Amygdala (tissue), 56 donors: ENCODE data around the gene NME8.
"Not testable (repeated sequence)": the region's sequence is repeated elsewhere in the genome, so short reads cannot be mapped to it uniquely, and the experiment has no call there.

Source experiments
- DNase-seq, 56 donors: peaks; one replicate each; lab custom pipeline; 2025; lab: John Stamatoyannopoulos, UW

Gene NME8, protein sequence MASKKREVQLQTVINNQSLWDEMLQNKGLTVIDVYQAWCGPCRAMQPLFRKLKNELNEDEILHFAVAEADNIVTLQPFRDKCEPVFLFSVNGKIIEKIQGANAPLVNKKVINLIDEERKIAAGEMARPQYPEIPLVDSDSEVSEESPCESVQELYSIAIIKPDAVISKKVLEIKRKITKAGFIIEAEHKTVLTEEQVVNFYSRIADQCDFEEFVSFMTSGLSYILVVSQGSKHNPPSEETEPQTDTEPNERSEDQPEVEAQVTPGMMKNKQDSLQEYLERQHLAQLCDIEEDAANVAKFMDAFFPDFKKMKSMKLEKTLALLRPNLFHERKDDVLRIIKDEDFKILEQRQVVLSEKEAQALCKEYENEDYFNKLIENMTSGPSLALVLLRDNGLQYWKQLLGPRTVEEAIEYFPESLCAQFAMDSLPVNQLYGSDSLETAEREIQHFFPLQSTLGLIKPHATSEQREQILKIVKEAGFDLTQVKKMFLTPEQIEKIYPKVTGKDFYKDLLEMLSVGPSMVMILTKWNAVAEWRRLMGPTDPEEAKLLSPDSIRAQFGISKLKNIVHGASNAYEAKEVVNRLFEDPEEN

DNA sequence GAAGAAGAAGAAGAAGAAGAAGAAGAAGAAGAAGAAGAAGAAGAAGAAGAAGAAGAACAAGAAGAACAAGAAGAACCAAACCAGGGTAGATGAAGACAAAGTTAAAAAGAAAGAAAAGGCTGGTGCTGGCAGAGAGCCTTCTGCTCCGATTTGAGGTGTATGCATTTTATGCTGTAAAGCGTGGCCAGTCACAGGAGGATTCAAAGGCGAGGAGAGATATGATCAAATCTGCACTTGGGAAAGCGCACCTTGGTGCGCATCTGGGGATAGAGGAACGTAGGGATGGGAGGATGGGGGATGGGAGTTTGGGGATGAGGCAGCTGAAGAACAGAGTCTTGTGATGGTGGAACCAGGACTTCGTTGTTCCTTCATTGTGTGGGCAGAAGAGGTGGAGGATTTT lies at the start of gene NME8:
Gene NME8, plus strand, starts transcription at position 301 of the 400 bp plus-strand sequence. CDS start 1,670 bp downstream, outside the sequence.
- no peak for DNase-seq

DNA sequence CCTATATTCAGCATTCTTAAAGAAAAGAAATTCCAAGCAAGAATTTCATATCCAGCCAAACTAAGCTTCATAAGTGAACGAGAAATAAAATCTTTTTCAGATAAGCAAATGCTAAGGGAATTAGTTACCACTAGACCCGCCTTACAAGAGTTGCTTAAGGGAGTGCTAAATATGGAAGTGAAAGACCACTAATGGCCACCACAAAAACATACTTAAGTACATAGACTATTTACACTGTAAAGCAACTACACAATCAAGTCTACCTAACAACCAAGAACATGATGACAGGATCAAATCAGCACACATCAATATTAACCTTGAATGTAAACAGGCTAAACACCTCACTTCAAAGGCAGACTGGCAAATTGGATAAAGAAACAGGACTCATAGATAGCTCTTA lies 42.2 kb upstream of the NME8 start:
- DNase-seq, result no peak

DNA sequence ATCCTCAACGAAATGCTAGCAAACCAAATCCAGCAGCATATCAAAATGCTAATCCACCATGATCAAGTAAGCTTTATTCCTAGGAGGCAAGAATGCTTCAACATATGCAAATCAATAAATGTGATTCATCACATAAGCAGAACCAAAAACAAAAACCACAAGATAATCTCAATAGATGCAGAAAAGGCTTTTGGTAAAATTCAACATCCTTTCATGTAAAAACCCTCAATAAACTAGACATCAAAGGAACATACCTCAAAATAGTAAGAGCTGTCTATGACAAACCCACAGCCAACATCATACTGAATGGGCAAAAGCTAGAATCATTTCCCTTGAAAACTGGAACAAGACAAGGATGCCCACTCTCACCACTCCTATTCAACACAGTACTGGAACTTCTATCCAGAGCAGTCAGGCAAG lies 36.2 kb upstream of the NME8 start:
- not testable (repeated sequence) for DNase-seq

DNA sequence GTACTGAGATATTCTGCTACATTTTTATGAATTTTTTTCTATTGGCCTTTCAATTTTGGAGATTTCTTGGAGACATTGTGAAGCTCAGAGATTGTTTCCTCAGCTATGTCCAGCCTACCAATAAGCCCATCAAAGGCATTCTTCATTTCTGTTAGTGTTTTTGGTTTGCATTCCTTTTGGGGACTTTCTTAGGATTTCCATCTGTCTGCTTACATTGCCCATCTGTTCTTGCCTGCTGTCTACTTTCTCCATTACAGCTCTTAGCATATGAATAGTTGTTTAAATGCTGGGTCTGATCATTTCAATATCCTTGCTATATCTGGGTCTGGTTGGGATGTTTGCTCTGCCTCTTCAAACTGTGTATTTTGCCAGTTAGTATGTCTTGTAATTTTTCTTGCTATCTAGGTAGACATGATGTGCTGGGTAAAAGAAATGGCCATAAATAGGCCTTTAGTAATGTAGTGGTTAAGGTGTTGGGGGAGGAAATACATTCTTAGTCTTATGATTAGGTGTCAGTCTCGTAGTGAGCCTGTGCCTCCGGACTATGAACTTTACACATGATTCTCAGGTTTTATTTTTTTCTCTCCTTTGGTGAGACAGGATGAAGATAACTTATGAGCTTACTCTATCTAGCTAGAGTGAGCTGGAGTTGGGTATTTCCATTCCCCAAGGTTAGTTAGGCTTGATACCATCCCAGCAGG lies 32.6 kb upstream of the NME8 start:
- DNase-seq, result no peak

DNA sequence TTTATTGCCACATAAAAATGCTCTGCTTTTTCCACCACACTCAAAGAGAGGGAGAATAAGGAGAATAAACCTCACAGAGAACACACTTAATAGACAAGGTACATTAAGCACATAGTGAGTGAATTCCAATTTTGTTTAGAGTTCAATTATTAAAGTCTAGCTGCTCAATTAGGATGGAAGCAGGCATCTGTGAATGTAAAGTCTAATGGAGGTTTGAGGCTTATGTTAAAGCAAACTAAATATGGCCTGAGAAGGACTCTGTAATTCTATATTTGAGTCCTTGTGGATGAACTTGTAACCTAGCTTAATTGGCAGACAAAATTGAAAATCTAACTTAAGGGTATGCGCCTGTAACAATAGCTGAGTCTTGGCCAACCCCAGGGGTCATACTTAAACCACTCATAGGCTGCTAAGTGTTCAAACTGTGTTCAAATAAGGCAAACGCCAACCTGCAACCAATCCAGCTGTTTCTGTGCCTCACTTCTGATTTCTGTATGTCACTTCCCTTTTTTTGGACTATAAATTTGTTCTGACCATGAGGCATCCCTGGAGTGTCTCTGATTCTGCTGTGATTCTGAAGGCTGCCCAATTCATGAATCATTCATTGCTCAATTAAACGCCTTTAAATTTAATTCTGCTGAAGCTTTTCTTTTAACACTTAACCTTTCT lies 31.3 kb upstream of the NME8 start:
- DNase-seq, result no peak

DNA sequence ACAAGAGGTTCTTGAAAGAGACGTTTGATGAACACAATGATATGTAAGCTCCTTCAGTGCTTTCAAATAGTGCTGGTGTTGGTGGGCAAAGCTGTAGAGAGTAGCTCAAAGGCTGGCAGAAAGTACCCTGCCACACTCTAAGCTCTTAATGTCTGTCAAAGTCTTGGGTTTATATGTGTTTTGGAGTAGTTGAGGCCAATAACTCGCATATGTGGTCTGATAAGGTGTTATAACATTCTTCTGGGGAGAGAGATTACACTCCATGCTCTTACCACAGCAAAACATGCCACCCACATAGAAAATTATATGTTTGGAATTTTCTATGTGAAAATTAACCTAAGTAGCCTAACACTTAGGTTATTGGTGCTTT lies 30.8 kb upstream of the NME8 start:
- no peak for DNase-seq

DNA sequence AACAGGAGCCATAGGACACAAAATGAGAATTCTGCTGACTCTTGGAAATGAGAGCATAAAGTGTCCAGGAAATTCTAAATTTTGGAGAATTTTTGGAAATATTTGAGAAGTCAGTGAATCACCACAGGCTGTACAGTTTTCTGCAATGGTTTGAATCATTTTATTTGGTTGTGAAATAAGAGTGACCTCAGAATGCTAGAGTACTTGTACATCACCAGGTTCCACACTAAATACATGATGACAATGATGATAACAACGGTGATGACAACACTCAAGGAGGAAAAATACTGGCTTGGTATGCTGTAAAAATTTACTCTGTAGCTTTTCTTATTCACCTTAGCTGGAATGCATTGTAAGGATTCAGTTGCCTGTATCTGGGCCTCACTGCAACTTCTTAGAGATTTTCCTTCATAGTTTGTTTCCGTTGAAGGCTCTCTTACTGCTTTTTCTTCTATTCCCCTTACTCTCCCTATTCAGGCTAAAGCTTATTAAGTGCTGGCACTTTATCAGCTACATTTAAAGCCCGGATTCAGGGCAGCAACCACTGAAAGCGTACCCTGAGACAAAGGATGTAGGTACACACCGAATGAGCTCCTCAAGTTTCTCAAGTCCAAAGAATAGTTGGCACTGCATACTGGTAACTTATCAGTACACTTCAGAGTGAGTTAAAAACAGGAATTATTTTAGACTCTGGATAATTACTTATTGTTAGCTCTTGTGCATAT lies 30.2 kb upstream of the NME8 start:
- DNase-seq, result no peak

DNA sequence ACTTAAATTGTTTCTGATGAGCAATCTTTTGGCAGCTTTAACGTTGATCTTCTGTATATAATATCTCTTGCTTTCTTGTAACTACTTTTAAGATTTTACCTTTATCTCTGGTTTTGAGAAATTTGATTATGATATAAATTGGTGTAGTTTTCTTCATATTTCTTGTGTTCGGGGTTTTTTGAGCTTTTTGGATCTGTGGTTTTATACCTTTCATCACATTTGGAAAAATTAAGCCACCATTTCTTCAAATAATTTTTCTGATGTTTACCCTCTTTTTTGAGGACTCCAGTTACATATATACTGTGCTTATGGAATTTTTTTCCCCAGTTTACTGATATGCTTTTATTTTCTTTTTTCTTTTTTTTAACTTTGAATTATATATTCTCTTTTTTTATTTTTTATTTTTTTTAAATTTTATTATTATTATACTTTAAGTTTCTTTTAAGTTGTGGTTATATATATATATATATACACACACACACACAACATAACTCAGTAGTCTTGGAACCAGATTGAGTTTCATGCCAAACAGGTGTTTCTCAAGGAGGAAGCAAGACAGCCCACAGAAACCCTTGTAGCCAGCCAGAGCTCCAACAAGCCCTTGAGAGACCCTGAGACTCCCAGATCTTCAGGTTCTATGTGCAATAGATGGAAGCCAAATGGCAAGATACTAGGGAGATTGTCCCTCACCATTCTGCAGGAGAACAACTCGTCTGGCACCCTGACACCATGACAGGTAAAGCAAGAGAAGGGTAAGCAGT lies 27.5 kb upstream of the NME8 start:
- no peak for DNase-seq

DNA sequence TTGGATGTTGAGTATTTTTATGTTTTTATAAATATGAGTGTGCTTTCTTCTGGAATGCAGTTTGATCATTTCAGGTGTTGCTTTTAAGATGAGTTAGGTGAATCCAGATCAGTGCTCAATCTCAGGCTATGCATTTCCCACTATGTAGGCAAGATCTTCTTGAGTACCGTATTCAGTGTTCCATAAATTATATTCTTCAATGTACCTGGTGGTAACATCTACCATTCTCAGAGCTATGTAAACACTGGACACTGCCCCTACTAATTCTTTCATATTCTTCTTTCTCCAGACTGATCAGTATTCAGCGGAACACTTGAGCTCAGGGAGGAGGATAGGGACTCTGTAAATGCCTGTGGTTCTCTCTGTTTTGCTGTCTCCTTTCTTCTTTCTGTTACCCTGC lies 25.5 kb upstream of the NME8 start:
- no peak for DNase-seq

DNA sequence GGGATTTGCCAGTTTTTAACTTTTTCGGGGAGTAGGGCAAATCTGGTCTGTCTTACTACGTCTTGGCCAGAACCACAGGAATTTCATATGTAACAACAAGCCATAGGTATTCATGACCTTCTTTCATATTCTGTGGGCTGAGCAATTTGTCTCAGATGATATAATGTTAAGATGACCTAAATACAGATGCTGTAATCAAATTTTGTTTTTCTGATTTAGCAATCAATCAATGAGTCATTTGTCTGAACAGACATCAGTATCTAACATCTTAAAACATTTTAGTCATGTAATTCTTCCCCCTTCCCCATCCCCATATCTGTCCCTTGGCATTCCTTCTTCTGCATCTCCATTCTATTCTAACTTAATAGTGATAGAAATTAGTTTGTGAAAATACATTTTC lies 24.8 kb upstream of the NME8 start:
- no peak for DNase-seq

DNA sequence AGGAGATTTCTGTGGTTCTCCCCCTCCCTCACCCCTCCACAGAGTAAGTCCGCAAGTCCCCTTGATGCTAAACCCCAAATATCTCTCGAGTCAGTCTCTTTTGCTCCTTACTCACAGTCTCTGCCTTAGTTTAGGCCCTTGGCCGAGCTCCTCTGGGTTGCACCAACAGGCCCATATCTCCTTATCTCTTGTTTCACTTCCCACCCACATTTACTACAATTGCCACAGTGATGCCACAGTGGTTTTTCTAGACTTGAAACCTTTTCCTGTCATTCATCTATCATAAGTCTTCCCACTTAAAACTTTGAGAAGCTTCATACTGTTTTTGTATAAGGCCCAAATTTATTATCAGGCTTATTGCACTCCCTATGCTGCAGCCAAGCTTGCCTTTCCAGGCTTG lies 23.4 kb upstream of the NME8 start:
- no peak for DNase-seq

DNA sequence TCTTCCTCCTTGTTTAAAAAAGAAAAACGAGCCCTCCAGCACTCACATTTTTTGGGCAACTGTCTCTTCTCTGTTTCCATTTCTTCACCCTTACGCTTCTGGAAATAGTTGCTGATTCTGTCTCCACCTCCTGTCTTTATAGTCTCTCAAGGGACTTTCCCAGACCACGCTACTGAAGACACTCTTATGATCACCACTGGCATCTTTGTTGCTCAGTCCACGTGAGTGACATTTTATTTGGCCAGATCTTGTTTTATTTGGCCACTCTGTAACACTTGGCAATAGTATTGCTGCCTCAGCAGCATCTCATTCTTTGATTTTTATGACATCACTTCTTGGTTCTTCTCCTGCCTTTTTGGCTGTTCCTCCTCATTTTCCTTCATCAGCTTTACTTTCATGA lies 21.6 kb upstream of the NME8 start:
- DNase-seq, result no peak

DNA sequence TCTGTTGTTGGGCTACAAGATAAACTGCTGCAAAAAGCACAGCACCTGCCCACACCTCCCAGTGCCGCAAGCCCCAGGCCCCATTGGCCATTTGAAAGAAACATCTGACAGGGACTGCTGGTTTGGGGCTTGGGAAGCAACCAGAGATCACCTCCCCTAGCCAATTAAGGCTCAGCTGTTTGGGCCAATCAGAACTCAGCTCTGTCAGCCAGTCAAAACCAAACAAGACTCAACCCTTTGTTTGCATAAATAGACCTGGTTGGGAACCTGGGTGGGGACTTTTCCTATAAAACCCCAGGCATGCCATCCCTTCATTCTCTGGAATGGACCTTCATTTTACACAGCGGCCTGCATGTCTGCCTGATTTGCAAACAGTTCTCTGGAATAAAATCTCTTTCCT lies 17.2 kb upstream of the NME8 start:
- DNase-seq, result no peak

DNA sequence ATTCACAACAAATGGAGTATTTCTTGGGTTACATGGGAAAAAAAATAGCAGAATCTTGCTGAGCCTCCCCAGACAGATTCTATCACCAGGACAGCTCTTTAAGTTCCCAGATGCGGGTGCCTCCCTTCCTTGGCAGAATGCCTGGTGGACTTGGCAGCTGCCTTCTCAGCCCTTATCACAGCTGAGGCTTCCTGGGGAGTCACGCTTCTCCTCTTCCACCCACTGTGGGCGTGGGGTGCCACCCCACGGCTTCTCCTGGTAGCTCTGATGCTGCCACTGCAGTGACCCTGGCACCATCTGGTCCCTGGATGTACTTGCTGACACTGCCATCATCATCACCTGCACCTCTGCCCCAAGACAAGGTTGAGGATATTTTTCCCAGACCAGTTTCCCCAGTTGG lies 16.2 kb upstream of the NME8 start:
- DNase-seq, result peak in 54 of 56 donors; percentile 4 to 85 (median 52)

DNA sequence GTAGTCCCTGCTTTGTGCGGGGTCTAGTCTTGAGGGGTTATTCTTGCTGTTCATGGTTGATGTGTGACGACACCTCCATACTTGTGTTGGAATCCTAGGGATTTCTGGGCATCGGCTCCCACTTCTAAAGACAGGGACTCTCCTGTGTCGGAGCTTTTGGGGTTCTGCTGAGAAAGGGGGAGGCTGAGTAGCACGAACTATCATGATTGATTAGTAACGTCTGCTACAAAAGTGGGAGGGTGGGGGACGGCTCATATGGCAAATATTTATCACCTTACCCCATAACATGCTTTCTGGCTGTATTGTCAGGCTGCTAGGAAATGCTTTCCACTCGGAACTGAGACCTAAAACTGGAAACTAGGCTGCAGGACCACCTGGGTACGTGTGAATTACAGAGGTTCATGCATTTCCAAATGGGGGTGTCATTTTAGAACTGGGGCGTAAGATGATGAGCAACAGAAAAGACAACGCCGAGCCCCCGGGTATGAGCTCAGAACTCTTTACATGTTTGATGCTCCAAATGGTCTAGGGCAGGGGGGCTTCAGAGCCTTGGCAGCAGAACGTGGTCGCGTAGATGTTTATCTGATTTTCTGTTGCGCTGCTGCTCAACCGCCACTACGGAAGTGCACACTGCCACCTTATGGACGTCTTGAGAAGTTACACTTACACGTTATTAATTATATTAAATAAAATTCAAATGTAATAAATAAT lies 15.1 kb upstream of the NME8 start:
- peak in 36 of 56 donors; percentile 1 to 69 (median 16) for DNase-seq

DNA sequence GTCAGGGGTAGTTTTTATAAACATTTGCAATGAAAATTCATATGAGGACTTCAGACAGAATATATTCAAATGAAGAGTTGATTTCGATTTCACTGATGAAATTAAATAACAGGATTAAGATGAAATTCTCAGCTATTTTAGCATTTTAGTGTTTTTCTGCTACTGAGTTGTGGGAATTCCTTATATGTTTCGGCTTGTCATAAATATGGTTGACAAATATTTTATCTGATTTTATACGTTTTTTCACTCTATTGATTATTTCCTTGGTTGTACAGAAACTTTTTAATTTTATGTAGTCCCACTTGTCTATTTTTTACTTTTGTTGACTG lies 14.6 kb upstream of the NME8 start:
- DNase-seq, result no peak

DNA sequence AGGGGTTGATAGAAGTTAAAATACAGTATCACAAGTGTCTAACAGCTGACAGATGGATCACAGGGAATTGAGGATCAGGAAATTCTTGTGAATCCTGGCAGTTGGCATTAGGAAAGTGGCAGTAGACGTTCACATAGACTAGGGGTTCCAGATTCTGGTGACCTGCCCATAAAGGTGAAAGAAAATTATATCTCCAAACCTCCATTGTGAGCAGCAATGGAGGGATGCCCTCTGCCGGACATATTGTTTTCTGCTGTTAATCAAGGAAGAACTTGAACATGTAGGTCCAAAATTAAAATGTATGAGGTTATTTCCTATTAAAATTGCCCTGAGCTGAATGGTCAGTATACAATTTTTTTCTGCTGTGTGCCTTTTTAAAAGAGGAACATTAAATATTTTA lies 5.1 kb downstream of the NME8 start:
- no peak for DNase-seq

DNA sequence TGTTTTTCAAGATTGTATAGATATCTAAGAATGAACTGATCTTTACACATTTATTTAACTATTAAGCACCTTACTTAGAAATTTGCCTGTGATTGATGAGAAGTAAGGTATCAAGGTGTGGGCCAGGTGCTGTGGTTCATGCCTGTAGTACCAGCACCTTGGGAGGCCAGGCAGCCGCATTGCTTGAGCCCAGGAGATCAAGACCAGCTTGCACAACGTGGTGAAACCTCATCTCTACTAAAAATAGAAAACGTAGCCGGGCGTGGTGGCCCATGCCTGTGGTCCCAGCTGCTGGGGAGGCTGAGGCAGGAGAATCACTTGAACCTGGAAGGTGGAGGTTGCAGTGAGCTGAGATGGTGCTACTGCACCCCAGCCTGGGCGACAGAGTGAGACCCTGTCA lies 33.7 kb downstream of the NME8 start:
- no peak for DNase-seq

DNA sequence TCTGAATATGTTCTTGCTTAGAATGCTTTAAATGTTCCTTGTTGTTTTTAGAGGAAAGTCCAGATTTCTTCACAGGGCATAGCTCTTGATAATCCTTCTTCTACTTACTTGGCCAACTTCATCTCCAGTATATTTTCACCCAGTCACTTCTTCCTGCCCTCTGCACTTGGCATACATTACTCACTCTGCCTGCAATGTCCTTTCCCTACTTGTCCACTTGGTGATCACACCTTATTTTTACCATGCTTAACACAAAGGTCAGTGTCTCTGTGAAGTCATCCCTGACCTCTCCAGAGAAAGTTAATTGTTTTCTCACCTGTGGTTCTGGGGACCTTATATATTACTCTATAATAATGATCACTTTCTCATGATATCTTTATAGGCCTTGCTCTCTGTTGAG lies 45.0 kb downstream of the NME8 start:
- no peak for DNase-seq
